Thyroid gland (tissue), 4 donors: Measurements from ENCODE around the gene CLP1. TPM values are rescaled to one million over a fixed set of nuclear protein-coding genes. Genes with fewer than 3 reads are reported as not detected.
"Not testable (repeated sequence)": the region's sequence is repeated elsewhere in the genome, so short reads cannot be mapped to it uniquely, and the experiment has no call there.

Experiments
- DNase-seq, 2 donors: peaks; one replicate each; pipeline ENCODE4 v3.0.0-alpha.2; 2019
- H3K27ac ChIP-seq, 3 donors: fragments of 200-600 bp; sonication (generic); 1 replicate in 2 of 3; 2 replicates in 1 of 3; pipeline ENCODE4 v1.5.1; 2016 to 2019; ENCODE audit warnings: mild to moderate bottlenecking in 1 of 3, moderate library complexity in 1 of 3
- H3K27me3 ChIP-seq: fragments of 200-600 bp; sonication (generic); one replicate; pipeline ENCODE4 v1.5.1; 2019
- H3K36me3 ChIP-seq, 2 donors: fragments of 200-600 bp; sonication (generic); one replicate each; pipeline ENCODE4 v1.5.1; 2016 to 2019
- H3K4me1 ChIP-seq, 2 donors: fragments of 200-600 bp; sonication (generic); one replicate each; pipeline ENCODE4 v1.5.1; 2017 to 2019
- H3K4me3 ChIP-seq, 3 donors: fragments of 200-600 bp; sonication (generic); replicated peaks in 1 of 3; 1 replicate in 2 of 3; 2 replicates in 1 of 3; pipeline ENCODE4 v1.5.1; 2016; ENCODE audit warnings: mild to moderate bottlenecking in 1 of 3
- H3K9me3 ChIP-seq: fragments of 200-600 bp; sonication (generic); one replicate; pipeline ENCODE4 v1.5.1; 2017
- POLR2A ChIP-seq, 2 donors: fragments of 450-650 bp; IDR thresholded peaks; one replicate each; pipeline ENCODE4 v1.6.1; 2017; ENCODE audit warnings: antibody characterized with exemption in 2 of 2, mild to moderate bottlenecking in 2 of 2, moderate library complexity in 1 of 2
- WGBS, 2 donors: methylation state at CpG; one replicate each; pipeline ENCODE4 v1.1.5; 2017; 5-methylcytosine and 5-hydroxymethylcytosine counted together
- intact Hi-C: fragments of 100-400 bp; cut with DNase I; formaldehyde crosslinking; loops from one replicate; pipeline ENCODE4 v1.15.1; 2023
- total RNA-seq, 4 donors: library from RNA; depleted of rRNA; stranded (reverse); fragments of >200 nt; gene quantifications; one replicate each; pipeline ENCODE4 v1.2.3, GENCODE V29; 2016
- TF ChIP-seq, protein P1 (sequence below), 6 experiments: fragments of 200-600 bp in 3 of 6; fragments of 450-650 bp in 3 of 6; sonication (generic) in 3 of 6; IDR thresholded peaks; one replicate each; pipeline ENCODE4 v1.5.1; 2016 to 2019; ENCODE audit warnings: antibody characterized with exemption in 6 of 6, mild to moderate bottlenecking in 2 of 6, inconsistent platforms in 1 of 6, moderate library complexity in 1 of 6

CLP1 gene
- total RNA-seq, 4 donors from 2014 or later = 10.7 to 15.9 (median 14.1) TPM

DNA sequence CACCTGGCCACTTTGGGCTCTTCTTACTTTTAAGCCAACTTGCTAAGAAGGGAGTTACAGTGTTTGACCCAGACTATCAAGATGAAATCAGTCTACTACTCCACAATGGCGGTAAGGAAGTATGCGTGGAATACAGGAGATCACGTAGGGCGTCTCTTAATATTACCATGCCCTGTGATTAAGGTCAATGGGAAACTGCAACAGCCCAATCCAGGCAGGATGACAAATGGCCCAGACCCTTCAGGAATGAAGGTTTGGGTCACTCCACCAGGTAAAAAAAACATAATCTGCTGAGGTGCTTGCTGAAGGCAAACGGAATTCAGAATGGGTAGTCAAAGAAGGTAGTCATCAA lies 6.8 kb upstream of the CLP1 start:
- WGBS, 2 donors = 53 to 57% methylated on average over 5 of the region's 5 CpGs
- no peak for TF ChIP-seq POLR2A (IDR thresholded peaks at IDR 0.05)
- TF ChIP-seq, protein P1, sequence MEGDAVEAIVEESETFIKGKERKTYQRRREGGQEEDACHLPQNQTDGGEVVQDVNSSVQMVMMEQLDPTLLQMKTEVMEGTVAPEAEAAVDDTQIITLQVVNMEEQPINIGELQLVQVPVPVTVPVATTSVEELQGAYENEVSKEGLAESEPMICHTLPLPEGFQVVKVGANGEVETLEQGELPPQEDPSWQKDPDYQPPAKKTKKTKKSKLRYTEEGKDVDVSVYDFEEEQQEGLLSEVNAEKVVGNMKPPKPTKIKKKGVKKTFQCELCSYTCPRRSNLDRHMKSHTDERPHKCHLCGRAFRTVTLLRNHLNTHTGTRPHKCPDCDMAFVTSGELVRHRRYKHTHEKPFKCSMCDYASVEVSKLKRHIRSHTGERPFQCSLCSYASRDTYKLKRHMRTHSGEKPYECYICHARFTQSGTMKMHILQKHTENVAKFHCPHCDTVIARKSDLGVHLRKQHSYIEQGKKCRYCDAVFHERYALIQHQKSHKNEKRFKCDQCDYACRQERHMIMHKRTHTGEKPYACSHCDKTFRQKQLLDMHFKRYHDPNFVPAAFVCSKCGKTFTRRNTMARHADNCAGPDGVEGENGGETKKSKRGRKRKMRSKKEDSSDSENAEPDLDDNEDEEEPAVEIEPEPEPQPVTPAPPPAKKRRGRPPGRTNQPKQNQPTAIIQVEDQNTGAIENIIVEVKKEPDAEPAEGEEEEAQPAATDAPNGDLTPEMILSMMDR (IDR thresholded peaks at IDR 0.05) = no peak
- DNase-seq = no peak
- no peaks in the 10 kb centered on the region for H3K36me3 ChIP-seq
- intact Hi-C loops = no loop called here
- H3K4me1 ChIP-seq = peaks cover 21 to 45% of the 10 kb centered on the region in 2 donors
- H3K4me3 ChIP-seq = no peak overlapping the region
- H3K27me3 ChIP-seq = peaks cover 3% of the 10 kb centered on the region
- no peak overlapping the region for H3K27ac ChIP-seq
- no peaks in the 10 kb centered on the region for H3K9me3 ChIP-seq

DNA sequence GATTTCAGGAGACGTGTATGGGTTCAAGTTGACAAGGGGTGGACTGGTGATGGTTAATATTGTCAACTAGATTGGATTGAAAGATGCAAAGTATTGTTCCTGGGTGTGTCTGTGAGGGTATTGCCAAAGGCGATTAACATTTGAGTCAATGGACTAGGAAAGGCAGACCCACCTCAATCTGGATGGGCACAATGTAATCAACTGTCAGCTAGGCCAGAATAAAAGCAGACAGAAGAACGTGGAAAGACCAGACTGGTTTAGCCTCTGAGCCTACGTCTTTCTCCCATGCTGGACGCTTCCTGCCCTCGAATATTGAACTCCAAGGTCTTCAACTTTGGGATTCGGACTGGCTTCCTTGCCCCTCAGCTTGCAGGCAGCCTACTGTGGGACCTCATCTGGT lies 6.2 kb upstream of the CLP1 start:
- H3K27me3 ChIP-seq = peaks cover 3% of the 10 kb centered on the region

DNA sequence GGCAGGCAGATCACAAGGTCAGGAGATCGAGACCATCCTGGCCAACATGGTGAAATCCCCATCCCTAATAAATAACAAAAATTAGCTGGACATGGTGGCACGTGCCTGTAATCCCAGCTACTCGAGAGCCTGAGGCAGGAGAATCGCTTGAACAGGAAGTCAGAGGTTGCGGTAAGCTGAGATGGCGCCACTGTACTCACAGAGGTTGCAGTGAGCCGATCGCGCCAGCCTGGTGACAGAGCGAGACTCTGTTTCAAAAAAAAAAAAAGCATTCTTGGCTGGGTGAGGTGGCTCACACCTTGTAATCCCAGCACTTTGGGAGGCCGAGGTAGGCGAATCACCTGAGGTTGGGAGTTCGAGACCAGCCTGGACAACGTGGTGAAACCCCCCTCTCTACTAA lies 5.3 kb upstream of the CLP1 start:
- peaks cover 11 to 30% of the 10 kb centered on the region in 2 donors for H3K4me1 ChIP-seq
- H3K36me3 ChIP-seq, H3K9me3 ChIP-seq, intact Hi-C loops, H3K27me3 ChIP-seq, H3K27ac ChIP-seq, H3K4me3 ChIP-seq, DNase-seq: not testable (repeated sequence)
- WGBS, 2 donors = 82% methylated on average over 14 of the region's 14 CpGs

More for the DNA sequence above, 6.2 kb upstream of the CLP1 start:
- H3K36me3 ChIP-seq = no peaks in the 10 kb centered on the region
- no peaks in the 10 kb centered on the region for H3K9me3 ChIP-seq
- TF ChIP-seq, protein P1 (IDR thresholded peaks at IDR 0.05) = no peak
- no peak for TF ChIP-seq POLR2A (IDR thresholded peaks at IDR 0.05)
- H3K4me3 ChIP-seq = no peak overlapping the region
- DNase-seq = no peak
- peaks cover 14 to 39% of the 10 kb centered on the region in 2 donors for H3K4me1 ChIP-seq
- intact Hi-C loops = no loop called here
- no peak overlapping the region for H3K27ac ChIP-seq
- 78 to 79% methylated on average over 7 of the region's 7 CpGs for WGBS, 2 donors

DNA sequence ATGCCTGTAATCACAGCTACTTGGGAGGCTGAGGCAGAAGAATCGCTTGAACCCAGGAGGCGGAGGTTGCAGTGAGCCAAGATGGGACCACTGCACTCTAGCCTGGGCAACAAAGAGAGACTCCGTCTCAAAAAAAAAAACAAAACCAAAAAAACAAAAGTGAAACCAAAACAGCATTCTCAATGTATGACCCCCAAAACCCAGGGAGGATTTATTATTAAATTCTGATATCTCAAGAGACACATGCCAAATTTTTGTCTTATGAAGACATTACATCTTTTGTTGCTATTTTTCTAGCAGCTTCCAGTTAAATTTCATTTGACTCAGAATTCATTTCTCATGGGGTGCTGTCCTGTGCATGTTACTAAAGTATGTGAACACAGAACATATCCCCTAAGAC lies 4.9 kb upstream of the CLP1 start:
- H3K27me3 ChIP-seq = peaks cover 3% of the 10 kb centered on the region
- no peak overlapping the region for H3K27ac ChIP-seq
- WGBS, 2 donors = 57 to 68% methylated on average over 3 of the region's 3 CpGs
- no peaks in the 10 kb centered on the region for H3K36me3 ChIP-seq
- H3K9me3 ChIP-seq = no peaks in the 10 kb centered on the region
- intact Hi-C loops = no loop called here
- DNase-seq = no peak
- H3K4me3 ChIP-seq = no peak overlapping the region
- TF ChIP-seq, protein P1 (IDR thresholded peaks at IDR 0.05) = no peak
- no peak for TF ChIP-seq POLR2A (IDR thresholded peaks at IDR 0.05)
- peaks cover 12 to 26% of the 10 kb centered on the region in 2 donors for H3K4me1 ChIP-seq

DNA sequence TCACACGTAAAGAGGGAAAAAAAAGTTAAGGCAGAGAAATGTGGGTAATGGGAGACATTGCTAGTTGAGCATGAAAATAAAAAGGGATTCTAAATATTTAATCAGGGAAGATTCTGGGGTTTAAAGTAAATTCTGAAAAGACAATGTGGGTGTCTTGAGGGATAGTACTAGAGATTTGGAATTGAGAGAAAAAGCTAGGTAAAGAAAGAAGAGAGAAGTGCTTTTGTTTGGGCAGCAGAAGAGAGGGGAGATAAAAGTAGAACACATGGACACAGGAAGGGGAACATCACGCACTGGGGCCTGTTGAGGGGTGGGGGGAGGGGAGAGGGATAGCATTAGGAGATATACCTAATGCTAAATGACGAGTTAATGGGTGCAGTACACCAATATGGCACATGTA lies 4.4 kb upstream of the CLP1 start:
- Histone ChIP-seq H3K36me3 (no peaks in the 10 kb centered on the region), H3K4me3 (no peak overlapping the region), H3K9me3 (no peaks in the 10 kb centered on the region), H3K27ac (no peak overlapping the region), H3K4me1 (peaks cover 13 to 23% of the 10 kb centered on the region in 2 donors), H3K27me3 (peaks cover 3% of the 10 kb centered on the region)
- TF ChIP-seq, protein P1 (IDR thresholded peaks at IDR 0.05) = no peak
- TF ChIP-seq POLR2A (IDR thresholded peaks at IDR 0.05) = no peak
- 19 to 38% methylated on average over 3 of the region's 3 CpGs for WGBS, 2 donors
- intact Hi-C loops = no loop called here
- no peak for DNase-seq

DNA sequence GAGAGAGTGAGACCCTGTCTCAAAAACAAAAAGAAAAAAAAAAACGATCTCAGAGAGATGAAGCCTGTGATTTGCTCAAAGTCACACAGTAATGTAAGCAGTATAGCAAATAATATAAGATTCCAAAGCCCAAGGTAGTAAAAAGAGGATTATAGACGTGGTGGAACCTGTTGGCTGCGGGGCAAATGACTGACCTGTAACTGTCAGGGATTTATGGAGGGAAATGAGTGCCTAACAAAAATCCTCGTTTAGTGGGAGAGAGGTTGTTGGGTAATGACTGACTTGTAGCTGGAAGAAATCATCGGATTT lies 723 bp upstream of the CLP1 start:
- DNase-seq = no peak
- peak overlapping the region; percentile 68 to 83 (median 76) for H3K27ac ChIP-seq
- WGBS, 2 donors = 32% methylated on average over 5 of the region's 5 CpGs

More for the DNA sequence above, 723 bp upstream of the CLP1 start:
- Histone ChIP-seq H3K4me1 (peaks cover 8 to 12% of the 10 kb centered on the region in 2 donors), H3K9me3 (no peaks in the 10 kb centered on the region), H3K36me3 (peaks cover 19 to 22% of the 10 kb centered on the region in 2 donors), H3K4me3 (no peak overlapping the region), H3K27me3 (no peaks in the 10 kb centered on the region)
- intact Hi-C loops = no loop called here
- TF ChIP-seq, protein P1 (IDR thresholded peaks at IDR 0.05) = no peak
- TF ChIP-seq POLR2A (IDR thresholded peaks at IDR 0.05) = no peak
